ENCODE results near the gene GALNT17.

Gene GALNT17

DNA sequence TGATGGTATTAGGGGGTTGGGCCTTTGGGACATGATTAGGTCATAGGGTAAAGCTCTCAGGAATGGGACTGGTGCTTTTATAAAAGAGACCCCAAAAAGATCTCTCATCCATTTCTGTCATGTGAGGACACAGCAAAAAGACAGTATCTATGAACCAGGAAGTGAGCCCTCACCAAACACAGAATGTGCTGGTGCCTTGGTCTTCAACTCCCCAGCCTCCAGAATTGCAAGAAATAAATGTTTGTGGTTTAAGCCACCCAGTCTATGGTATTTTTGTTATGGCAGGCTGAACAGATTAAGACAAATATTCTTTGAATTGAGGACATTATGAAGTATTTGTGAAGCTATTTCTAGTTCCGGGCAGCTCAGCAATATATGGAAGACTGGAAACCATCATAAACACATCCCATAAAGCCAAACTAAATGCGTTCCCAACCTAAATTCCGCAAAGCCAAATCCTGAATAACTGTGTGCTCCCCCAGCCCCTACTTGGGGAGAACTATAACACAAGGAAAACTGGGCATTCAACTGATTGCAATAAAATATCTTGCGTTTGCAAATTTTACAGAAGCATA lies 153.7 kb downstream of the GALNT17 start:
- no peak overlapping the region for H3K27ac ChIP-seq
- ChIA-PET POLR2A (ENCODE audit: low non-redundant PET) (no interaction called here), CTCF (no interaction called here)
- no peak for DNase-seq (ENCODE audit: low spot score)
- TF ChIP-seq, protein P1, sequence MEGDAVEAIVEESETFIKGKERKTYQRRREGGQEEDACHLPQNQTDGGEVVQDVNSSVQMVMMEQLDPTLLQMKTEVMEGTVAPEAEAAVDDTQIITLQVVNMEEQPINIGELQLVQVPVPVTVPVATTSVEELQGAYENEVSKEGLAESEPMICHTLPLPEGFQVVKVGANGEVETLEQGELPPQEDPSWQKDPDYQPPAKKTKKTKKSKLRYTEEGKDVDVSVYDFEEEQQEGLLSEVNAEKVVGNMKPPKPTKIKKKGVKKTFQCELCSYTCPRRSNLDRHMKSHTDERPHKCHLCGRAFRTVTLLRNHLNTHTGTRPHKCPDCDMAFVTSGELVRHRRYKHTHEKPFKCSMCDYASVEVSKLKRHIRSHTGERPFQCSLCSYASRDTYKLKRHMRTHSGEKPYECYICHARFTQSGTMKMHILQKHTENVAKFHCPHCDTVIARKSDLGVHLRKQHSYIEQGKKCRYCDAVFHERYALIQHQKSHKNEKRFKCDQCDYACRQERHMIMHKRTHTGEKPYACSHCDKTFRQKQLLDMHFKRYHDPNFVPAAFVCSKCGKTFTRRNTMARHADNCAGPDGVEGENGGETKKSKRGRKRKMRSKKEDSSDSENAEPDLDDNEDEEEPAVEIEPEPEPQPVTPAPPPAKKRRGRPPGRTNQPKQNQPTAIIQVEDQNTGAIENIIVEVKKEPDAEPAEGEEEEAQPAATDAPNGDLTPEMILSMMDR (conservative IDR thresholded peaks at IDR 0.05; ENCODE audit: low read depth) = no peak

DNA sequence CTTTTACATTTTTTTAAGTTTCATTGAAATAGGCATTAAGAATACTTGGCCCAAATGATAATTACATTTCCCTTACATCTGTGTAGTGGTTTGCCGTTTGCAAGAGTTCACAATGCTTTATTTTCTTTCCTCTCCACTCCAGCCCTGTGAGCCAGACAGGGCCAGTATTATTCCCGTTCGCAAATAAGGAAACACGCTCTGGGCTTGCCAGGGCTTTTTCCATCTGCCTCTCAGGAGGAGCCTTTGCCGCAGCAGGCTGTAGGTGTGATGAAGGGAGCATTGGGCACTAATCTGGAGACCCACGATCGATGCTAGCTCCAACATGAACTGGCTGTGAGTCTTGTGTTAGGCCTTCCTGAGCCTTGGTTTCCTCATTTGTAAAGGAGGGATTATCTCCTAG lies 154.4 kb downstream of the GALNT17 start:
- H3K27ac ChIP-seq = no peak overlapping the region
- ChIA-PET CTCF (no interaction called here), POLR2A (ENCODE audit: low non-redundant PET) (no interaction called here)
- DNase-seq (ENCODE audit: low spot score) = no peak
- TF ChIP-seq, protein P1 (conservative IDR thresholded peaks at IDR 0.05; ENCODE audit: low read depth) = no peak

DNA sequence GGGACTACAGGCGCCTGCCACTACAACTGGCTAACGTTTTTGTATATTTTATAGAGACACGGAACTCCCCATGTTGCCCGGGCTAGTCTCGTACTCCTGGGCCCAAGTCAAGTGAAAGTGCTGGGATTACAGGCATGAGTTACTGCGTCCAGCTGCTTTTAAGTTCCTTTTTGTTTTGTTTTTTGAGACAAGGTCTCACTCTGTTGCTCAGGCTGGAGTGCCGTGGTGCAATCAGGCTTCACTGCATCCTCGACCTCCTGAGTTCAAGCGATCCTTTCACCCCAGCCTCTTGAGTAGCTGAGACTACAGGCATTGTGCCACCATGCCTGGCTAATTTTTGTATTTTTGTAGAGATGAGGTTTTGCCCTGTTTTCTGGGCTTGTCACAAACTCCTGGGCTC lies 155.0 kb downstream of the GALNT17 start:
- no peak for DNase-seq (ENCODE audit: low spot score)
- TF ChIP-seq, protein P1 (conservative IDR thresholded peaks at IDR 0.05; ENCODE audit: low read depth) = no peak
- H3K27ac ChIP-seq = no peak overlapping the region
- CTCF ChIA-PET = no interaction called here
- POLR2A ChIA-PET (ENCODE audit: low non-redundant PET) = no interaction called here

GRCh38 chr7:71290452-71290851 lies 158.5 kb downstream of the GALNT17 start:
- ChIA-PET CTCF (no interaction called here), POLR2A (ENCODE audit: low non-redundant PET) (no interaction called here)
- TF ChIP-seq, protein P1 (conservative IDR thresholded peaks at IDR 0.05; ENCODE audit: low read depth) = no peak
- no peak overlapping the region for H3K27ac ChIP-seq
- no peak for DNase-seq (ENCODE audit: low spot score)

GRCh38 chr7:71298378-71298777 lies 166.4 kb downstream of the GALNT17 start:
- POLR2A ChIA-PET (ENCODE audit: low non-redundant PET) = no interaction called here
- TF ChIP-seq, protein P1 (conservative IDR thresholded peaks at IDR 0.05; ENCODE audit: low read depth) = no peak

GRCh38 chr7:71300086-71300485 lies 168.1 kb downstream of the GALNT17 start:
- ChIA-PET CTCF (no interaction called here), POLR2A (ENCODE audit: low non-redundant PET) (no interaction called here)
- TF ChIP-seq, protein P1 (conservative IDR thresholded peaks at IDR 0.05; ENCODE audit: low read depth) = no peak
- no peak for DNase-seq (ENCODE audit: low spot score)
- H3K27ac ChIP-seq = no peak overlapping the region

More at GRCh38 chr7:71298378-71298777, 166.4 kb downstream of the GALNT17 start:
- CTCF ChIA-PET = interaction anchor here (0.6 kb wide), 1 partner anchor 470 kb away, joined by 3 read pairs; no protein-coding TSS in a partner anchor
- DNase-seq (ENCODE audit: low spot score) = no peak
- no peak overlapping the region for H3K27ac ChIP-seq

Measured in RWPE1 (cell line).